H1 (cell line): ENCODE data around the gene TSC22D3. TPM values are rescaled to one million over a fixed set of nuclear protein-coding genes. Genes with fewer than 3 reads are reported as not detected.

Source experiments
- CTCF ChIA-PET: fragments of 300-600 bp; sonication (Branson Sonifier 250); formaldehyde crosslinking; loops from one replicate; lab custom pipeline; 2021; ENCODE audit not compliant: partially characterized antibody; lab: Charles Lee
- POLR2A ChIA-PET: fragments of 300-600 bp; sonication (Branson Sonifier 250); formaldehyde crosslinking; loops from one replicate; lab custom pipeline; 2021; ENCODE audit warnings: inconsistent platforms; ENCODE audit not compliant: partially characterized antibody; lab: Charles Lee
- DNase-seq, 2 experiments: peaks; one replicate each; pipeline versions ENCODE4 v3.0.0 to v3.0.0-alpha.2; 2010 to 2022; ENCODE audit warnings: low spot score in 2 of 2, low read depth in 1 of 2, mixed read lengths in 1 of 2
- FAIRE-seq: peaks from 2 replicates; lab custom pipeline; 2011; peaks lifted over from hg19 to GRCh38; lab: Jason Lieb, UNC
- H2AFZ ChIP-seq: 2 replicates; pipeline ENCODE4 v1.8.1; 2012; ENCODE audit warnings: low read length, inconsistent platforms
- H2AK5ac ChIP-seq: 2 replicates; pipeline ENCODE4 v1.6.1; 2013; ENCODE audit warnings: low read depth, low read length
- H2BK120ac ChIP-seq: replicated peaks from 2 replicates; pipeline ENCODE3; 2013; ENCODE audit warnings: low read depth, low read length, inconsistent platforms
- H2BK12ac ChIP-seq: 2 replicates; pipeline ENCODE4 v1.6.1; 2013; ENCODE audit warnings: low read depth, low read length
- H2BK15ac ChIP-seq: 2 replicates; pipeline ENCODE4 v1.6.1; 2013; ENCODE audit warnings: low read length
- H2BK20ac ChIP-seq: 2 replicates; pipeline ENCODE4 v1.6.1; 2013; ENCODE audit warnings: low read length
- H2BK5ac ChIP-seq: 2 replicates; pipeline ENCODE4 v1.6.1; 2013; ENCODE audit warnings: low read depth, low read length
- H3K14ac ChIP-seq: 2 replicates; pipeline ENCODE4 v1.6.1; 2013; ENCODE audit warnings: inconsistent platforms; ENCODE audit not compliant: insufficient read length
- H3K18ac ChIP-seq: 2 replicates; pipeline ENCODE4 v1.6.1; 2013; ENCODE audit warnings: low read length; ENCODE audit errors: extremely low read depth
- H3K23ac ChIP-seq: 2 replicates; pipeline ENCODE4 v1.6.1; 2013; ENCODE audit warnings: inconsistent platforms; ENCODE audit not compliant: insufficient read length
- H3K23me2 ChIP-seq: 2 replicates; pipeline ENCODE4 v1.6.1; 2013; ENCODE audit warnings: low read depth, low read length
- H3K27ac ChIP-seq: 2 replicates; pipeline ENCODE4 v1.6.1; 2011; ENCODE audit warnings: low read depth, low read length, inconsistent platforms
- H3K27me3 ChIP-seq, 4 experiments: replicated peaks in 1 of 4; 1 replicate in 1 of 4; 2 replicates in 3 of 4; pipeline versions ENCODE4 v1.6.1 to v1.8.1; 2011 to 2013; ENCODE audit warnings: low read length in 3 of 4, mild to moderate bottlenecking in 3 of 4, inconsistent platforms in 2 of 4, mixed read lengths in 2 of 4, moderate library complexity in 1 of 4; ENCODE audit not compliant: control insufficient read depth in 3 of 4, insufficient read depth in 3 of 4; ENCODE audit errors: extremely low read depth in 1 of 4
- H3K36me3 ChIP-seq, 4 experiments: 2 replicates each; pipeline versions ENCODE4 v1.6.1 to v1.8.1; 2011 to 2013; ENCODE audit warnings: mild to moderate bottlenecking in 4 of 4, low read length in 3 of 4, moderate library complexity in 2 of 4, control low read depth in 1 of 4, inconsistent platforms in 1 of 4; ENCODE audit not compliant: insufficient read depth in 4 of 4, control insufficient read depth in 2 of 4
- H3K4ac ChIP-seq: replicated peaks from 2 replicates; pipeline ENCODE3; 2013; ENCODE audit warnings: low read length, low read depth, mixed read lengths, inconsistent platforms; ENCODE audit not compliant: insufficient read length
- H3K4me1 ChIP-seq, 4 experiments: replicated peaks in 1 of 4; 1 replicate in 1 of 4; 2 replicates in 3 of 4; pipeline versions ENCODE4 v1.6.1 to v1.8.1; 2011 to 2013; ENCODE audit warnings: low read length in 3 of 4, inconsistent platforms in 2 of 4, mixed read lengths in 1 of 4; ENCODE audit not compliant: insufficient read depth in 4 of 4, control insufficient read depth in 3 of 4
- H3K4me2 ChIP-seq, 2 experiments: 2 replicates each; pipeline versions ENCODE4 v1.6.1 to v1.8.1; 2011 to 2013; ENCODE audit warnings: low read depth in 2 of 2, low read length in 2 of 2, control low read depth in 1 of 2, inconsistent platforms in 1 of 2, mild to moderate bottlenecking in 1 of 2; ENCODE audit not compliant: insufficient read depth in 1 of 2
- H3K4me3 ChIP-seq, 4 experiments: fragments of 200-600, 300-600 bp in 1 of 4; sonication (generic), shearing (Covaris generic), sonication (Bioruptor Twin) in 1 of 4; 2 replicates each; pipeline versions ENCODE4 v1.5.1 to v1.8.1; 2011 to 2016; ENCODE audit warnings: low read length in 4 of 4, low read depth in 3 of 4, control low read depth in 2 of 4, inconsistent platforms in 2 of 4, mild to moderate bottlenecking in 2 of 4, mixed read lengths in 1 of 4, moderate library complexity in 1 of 4; ENCODE audit not compliant: insufficient read depth in 2 of 4; ENCODE audit errors: extremely low read depth in 1 of 4
- H3K56ac ChIP-seq: replicated peaks from 2 replicates; pipeline ENCODE3; 2013; ENCODE audit warnings: low read depth, mild to moderate bottlenecking, mixed read lengths, low read length, inconsistent platforms; ENCODE audit not compliant: insufficient read length
- H3K79me1 ChIP-seq: 2 replicates; pipeline ENCODE4 v1.6.1; 2013; ENCODE audit warnings: low read depth, low read length, control low read depth
- H3K79me2 ChIP-seq, 2 experiments: 2 replicates each; pipeline versions ENCODE4 v1.6.1 to v1.8.1; 2012 to 2013; ENCODE audit warnings: low read length in 2 of 2, mild to moderate bottlenecking in 2 of 2, inconsistent platforms in 1 of 2; ENCODE audit not compliant: insufficient read depth in 2 of 2, control insufficient read depth in 1 of 2
- H3K9ac ChIP-seq, 4 experiments: replicated peaks in 1 of 4; 1 replicate in 1 of 4; 2 replicates in 3 of 4; pipeline versions ENCODE4 v1.6.1 to v1.8.1; 2011 to 2013; ENCODE audit warnings: low read depth in 3 of 4, low read length in 3 of 4, control low read depth in 2 of 4, mild to moderate bottlenecking in 2 of 4, moderate library complexity in 2 of 4, inconsistent platforms in 1 of 4; ENCODE audit errors: extremely low read depth in 1 of 4
- H3K9me3 ChIP-seq, 2 experiments: 2 replicates each; pipeline versions ENCODE4 v1.6.1 to v1.8.1; 2012 to 2013; ENCODE audit warnings: mild to moderate bottlenecking in 2 of 2, moderate library complexity in 2 of 2, control low read depth in 1 of 2, inconsistent platforms in 1 of 2, low read depth in 1 of 2, low read length in 1 of 2, mixed read lengths in 1 of 2; ENCODE audit not compliant: insufficient read depth in 2 of 2
- H4K20me1 ChIP-seq, 2 experiments: replicated peaks in 1 of 2; 2 replicates each; pipeline versions ENCODE3 to v1.8.1; 2011 to 2013; ENCODE audit warnings: inconsistent platforms in 2 of 2, low read length in 2 of 2, mild to moderate bottlenecking in 1 of 2; ENCODE audit not compliant: insufficient read depth in 2 of 2, control insufficient read depth in 1 of 2
- H4K5ac ChIP-seq: 2 replicates; pipeline ENCODE4 v1.6.1; 2013; ENCODE audit warnings: low read length, low read depth, mixed read lengths, inconsistent platforms; ENCODE audit not compliant: insufficient read length
- H4K8ac ChIP-seq: 2 replicates; pipeline ENCODE4 v1.8.0; 2013; ENCODE audit warnings: mild to moderate bottlenecking, moderate library complexity, low read length, inconsistent platforms; ENCODE audit not compliant: insufficient read depth; ENCODE audit errors: extremely low read depth
- H4K91ac ChIP-seq: replicated peaks from 2 replicates; pipeline ENCODE3; 2013; ENCODE audit warnings: low read length, mixed read lengths, inconsistent platforms; ENCODE audit not compliant: insufficient read length
- CBX5 ChIP-seq: fragments of 300-800, 300-1000 bp; sonication (generic); IDR thresholded peaks from 2 replicates; pipeline ENCODE4 v1.7.1; 2016; ENCODE audit warnings: antibody characterized with exemption, low read length, low read depth
- ZNF274 ChIP-seq: IDR thresholded peaks from 2 replicates; pipeline ENCODE4 v1.7.0; 2012; ENCODE audit warnings: low read length, borderline replicate concordance; ENCODE audit errors: extremely low read depth
- WGBS, 2 experiments: shearing (Covaris generic) in 1 of 2; methylation state at CpG; one replicate each; pipeline versions ENCODE4 v1.1.6 to v1.1.7; 2013 to 2015; ENCODE audit warnings: low lambda C conversion rate in 2 of 2, mixed read lengths in 2 of 2, inconsistent platforms in 1 of 2, low coverage in 1 of 2, missing lambda C conversion rate in 1 of 2; ENCODE audit not compliant: insufficient replicate concordance in 2 of 2, insufficient coverage in 1 of 2, insufficient read length in 1 of 2; ENCODE audit errors: extremely low coverage in 1 of 2, missing lambda C conversion rate in 1 of 2; 5-methylcytosine and 5-hydroxymethylcytosine counted together
- polyA plus RNA-seq, 7 experiments: library from polyadenylated mRNA; depleted of rRNA in 3 of 7; stranded (reverse) in 5 of 7; unstranded in 2 of 7; fragments of >200 nt in 5 of 7; fragments of 200-250 nt in 2 of 7; gene quantifications; 1 replicate in 5 of 7; 2 replicates in 1 of 7; 4 replicates in 1 of 7; pipeline versions ENCODE4 v1.2.1 to v1.2.3, GENCODE V29; 2011 to 2013; ENCODE audit warnings: missing spikeins in 2 of 7, mixed read lengths in 2 of 7
- total RNA-seq: library from RNA; stranded (reverse); fragmentation: NEBNext Ultra II Directional; extraction: Animal tissue kit (Norgen Biotek cat#: 25700); gene quantifications from 2 replicates; pipeline ENCODE4 v1.2.1, GENCODE V29; 2021

Gene TSC22D3
- total and polyA plus RNA-seq, 2 of the 8 experiments (the other 6 are each of a cell fraction or from before 2014, with no cell fraction given), result 7.6 to 12.9 TPM

DNA sequence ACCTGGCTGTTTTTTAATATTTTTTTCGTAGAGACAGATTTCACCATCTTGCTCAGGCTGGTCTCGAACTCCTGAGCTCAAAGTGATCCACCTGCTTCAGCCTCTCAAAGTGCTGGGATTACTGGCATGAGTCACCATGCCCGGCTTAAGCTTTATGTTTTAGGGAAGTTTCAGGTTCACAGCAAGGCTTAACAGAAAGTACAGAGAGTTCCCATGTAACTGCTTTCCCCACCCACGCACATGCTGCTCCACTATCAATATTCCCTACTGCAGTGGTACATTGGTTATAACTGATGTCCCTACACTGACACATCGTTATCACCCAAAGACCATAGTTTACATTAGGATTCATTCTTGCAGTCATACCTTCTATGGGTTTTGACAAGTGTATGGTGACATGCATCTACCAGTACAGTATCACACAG lies 84.6 kb downstream of the TSC22D3 start:
- Histone ChIP-seq H2AK5ac (no peak overlapping the region), H4K5ac (no peak overlapping the region), H3K27ac (no peak overlapping the region), H2BK5ac (no peak overlapping the region), H2BK12ac (no peak overlapping the region), H2AFZ (no peak overlapping the region), H3K56ac (no peak overlapping the region), H3K4me2 (no peak overlapping the region), H3K18ac (no peak overlapping the region), H3K9ac (no peak overlapping the region), H4K8ac (no peak overlapping the region), H2BK120ac (no peak overlapping the region), H3K14ac (no peak overlapping the region), H3K4me1 (no peaks in the 10 kb centered on the region), H3K23me2 (no peaks in the 10 kb centered on the region), H3K9me3 (no peaks in the 10 kb centered on the region), H3K4ac (no peak overlapping the region), H3K4me3 (no peak overlapping the region), H3K36me3 (no peaks in the 10 kb centered on the region), H3K79me2 (no peaks in the 10 kb centered on the region), H3K79me1 (no peaks in the 10 kb centered on the region), H3K23ac (no peak overlapping the region)
- DNase-seq (no peak), FAIRE-seq (no peak)
- CTCF ChIA-PET, result interaction anchor here (0.9 to 1.3 kb wide), 4 partner anchors 13 to 86 kb away, joined by 3 read pairs; partner anchors contain the start of gene NCBP2L
- TF ChIP-seq CBX5 (no peak), ZNF274 (no peak)
- TF ChIP-seq, all 59 proteins: peak for 0
- Histone ChIP-seq H3K27me3 (no peaks in the 10 kb centered on the region), H2BK15ac (no peak overlapping the region), H4K91ac (no peak overlapping the region), H2BK20ac (no peak overlapping the region), H4K20me1 (no peaks in the 10 kb centered on the region)
- WGBS, 2 experiments, result 84% methylated on average over 5 of the region's 5 CpGs; no CpG with 5 or more reads in 1 of the 2 experiments
- POLR2A ChIA-PET, result no interaction called here
